HG03439 (cell line): Measurements from ENCODE around the gene KIF1B.
"Not testable (repeated sequence)": the region's sequence is repeated elsewhere in the genome, so short reads cannot be mapped to it uniquely, and the experiment has no call there.

Source experiments
- ATAC-seq: cut with Tn5 transposase; IDR thresholded peaks from one replicate; pipeline ENCODE4 v1.9.1; 2021; ENCODE audit warnings: mild to moderate bottlenecking, moderate library complexity; ENCODE audit not compliant: unreplicated experiment

The KIF1B gene

DNA sequence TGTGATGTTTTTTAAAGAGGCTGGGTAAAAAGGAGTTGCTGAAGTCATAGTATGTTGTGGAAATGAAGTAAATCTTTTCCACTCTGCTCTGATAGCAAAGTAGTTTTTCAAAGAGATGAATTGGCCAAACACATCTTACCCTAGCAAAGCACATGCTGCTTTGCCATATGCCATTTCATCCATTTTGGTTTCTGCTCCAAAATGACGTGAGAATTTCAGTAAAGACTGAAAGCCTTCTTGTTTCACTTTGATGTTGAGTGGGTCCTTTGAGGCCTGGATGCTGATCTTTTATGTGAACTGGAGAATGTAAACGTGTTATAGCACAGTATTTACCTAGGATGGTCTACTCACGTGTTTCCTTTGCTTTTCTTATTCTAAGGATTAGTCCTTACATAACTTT is 115.2 kb downstream of the KIF1B start:
- ATAC-seq = no peak

DNA sequence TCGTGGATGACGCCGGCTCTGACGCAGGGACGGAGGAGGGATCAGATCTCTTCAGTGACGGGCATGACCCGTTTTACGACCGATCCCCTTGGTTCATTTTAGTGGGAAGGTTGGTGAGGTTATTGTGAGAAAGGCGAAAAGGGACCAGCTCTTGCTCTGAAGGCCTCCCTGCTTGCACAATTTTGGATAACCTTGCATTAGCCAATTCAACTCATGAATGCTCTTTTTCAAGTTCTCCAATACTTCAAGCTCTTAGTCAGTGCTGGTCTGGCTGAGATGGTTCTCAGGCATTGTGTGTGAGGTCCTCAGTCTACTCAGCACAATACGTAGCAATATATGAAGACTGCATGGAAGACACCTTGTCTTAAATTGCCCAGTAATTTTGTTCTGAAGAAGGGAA is 115.9 kb downstream of the KIF1B start:
- ATAC-seq = no peak

DNA sequence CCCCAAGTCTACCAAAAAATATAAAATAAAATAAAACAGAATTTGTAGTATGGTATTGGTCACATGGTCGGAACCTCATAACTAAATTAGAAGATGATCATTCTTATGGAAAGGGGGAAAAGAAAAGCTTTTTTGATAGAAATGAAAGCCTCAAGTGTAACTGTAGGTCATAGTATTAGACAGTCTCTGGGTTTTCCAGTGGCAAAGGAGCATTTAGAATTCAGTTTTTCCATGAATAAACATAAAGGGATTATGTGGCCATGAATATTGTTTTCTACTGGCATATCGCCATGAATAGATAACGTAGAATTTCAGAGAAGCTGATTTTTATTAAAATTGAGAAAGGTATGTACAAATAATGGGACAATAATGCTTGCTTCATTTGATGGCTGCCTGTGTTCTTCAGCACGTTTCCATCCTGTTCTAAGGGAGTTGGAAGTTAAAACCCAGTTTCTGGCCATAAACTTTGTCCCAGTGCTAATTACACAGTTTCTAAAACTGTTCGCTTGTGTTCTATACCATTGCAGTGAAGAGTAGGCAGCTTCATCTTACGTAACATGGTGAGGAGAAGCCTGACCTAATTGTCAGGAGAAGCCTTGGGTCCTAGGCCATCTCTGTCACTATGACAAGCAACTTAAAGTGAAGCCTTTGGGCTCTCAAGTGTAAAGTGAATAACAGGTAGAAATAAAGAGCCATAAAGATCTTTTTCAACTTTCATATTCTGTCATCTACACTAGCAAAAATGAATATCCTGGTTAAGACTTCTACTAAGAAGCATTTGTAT is 118.0 kb downstream of the KIF1B start:
- no peak for ATAC-seq

DNA sequence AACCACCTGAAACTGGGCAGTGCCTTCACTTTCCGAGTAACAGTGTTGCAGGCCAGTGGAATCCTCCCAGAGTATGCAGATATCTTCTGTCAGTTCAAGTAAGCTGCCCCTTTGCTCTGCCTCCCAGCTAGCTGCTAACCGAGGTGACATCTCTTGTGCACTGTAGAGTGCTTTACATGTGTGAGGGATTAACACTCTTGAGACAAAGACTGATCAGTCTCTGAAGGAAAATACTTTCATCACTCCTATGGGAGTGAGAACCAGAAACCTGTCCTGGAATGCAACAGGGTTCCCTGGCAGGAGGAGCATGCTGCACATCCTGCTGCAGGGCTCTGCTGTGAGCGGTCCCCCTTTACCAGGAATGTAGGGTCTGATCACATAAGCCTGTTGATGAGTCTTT is 127.1 kb downstream of the KIF1B start:
- ATAC-seq = no peak

DNA sequence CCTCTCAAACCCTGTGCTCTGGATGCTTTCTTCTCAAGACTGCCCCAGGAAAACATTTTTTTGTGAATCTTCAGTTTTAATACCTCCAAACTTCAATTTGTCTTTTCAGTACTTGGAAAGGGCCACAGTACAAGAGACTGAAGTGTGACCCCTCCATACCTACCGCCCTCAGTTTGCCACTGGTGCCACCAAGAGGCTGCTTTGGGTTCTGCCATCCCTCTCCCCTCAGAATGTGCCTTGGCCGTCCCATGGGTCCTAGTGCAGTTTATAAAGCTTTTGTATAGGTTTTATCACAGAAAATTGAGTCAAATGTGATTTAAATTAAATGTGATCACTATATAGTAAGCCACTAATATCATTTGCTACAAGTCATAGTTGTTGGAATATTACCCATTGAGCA is 127.7 kb downstream of the KIF1B start:
- no peak for ATAC-seq

DNA sequence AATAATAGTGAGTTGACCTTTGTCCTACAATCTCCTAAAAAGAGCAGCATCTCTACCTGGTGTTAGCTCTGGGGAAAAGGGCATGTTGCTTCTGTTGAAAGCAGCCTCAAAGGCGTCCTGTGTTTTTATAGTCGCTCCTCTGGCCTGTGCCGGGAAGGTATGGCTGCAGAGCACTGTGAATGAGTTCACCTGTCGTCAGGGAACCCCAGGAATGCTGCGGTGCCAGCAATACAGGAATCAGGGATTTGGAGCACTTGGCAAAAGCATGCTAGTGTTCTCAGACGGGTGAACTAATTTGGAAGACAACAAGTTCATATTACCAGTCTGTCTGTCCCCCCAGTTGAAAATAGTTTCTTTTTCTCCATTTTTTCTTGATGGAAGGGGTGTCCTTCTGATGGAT is 128.2 kb downstream of the KIF1B start:
- ATAC-seq = no peak

DNA sequence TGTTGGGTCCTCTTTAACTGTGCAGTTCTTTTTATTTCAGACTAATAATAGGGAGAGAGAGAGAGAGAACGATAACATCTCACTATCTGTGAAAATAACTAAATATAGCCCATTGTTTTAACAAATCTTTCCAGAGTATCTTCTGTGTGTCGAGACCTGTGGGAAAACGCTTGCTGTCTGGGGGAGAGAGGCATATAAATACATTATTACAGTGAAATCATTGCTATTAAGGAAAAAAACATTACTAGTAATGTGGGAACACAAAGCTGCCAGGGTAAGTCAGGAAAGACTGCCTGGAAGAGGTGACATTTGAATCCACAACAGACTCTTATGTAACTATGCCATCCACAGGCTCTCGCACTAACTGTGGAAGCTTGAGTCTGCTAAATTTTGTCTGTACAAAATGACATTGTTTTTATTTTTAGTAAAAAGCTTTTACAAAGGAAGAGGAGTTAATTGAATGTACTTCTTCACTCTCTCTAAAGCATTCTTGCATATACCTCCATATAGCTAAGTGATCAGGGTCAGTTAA is 128.7 kb downstream of the KIF1B start:
- ATAC-seq = no peak

DNA sequence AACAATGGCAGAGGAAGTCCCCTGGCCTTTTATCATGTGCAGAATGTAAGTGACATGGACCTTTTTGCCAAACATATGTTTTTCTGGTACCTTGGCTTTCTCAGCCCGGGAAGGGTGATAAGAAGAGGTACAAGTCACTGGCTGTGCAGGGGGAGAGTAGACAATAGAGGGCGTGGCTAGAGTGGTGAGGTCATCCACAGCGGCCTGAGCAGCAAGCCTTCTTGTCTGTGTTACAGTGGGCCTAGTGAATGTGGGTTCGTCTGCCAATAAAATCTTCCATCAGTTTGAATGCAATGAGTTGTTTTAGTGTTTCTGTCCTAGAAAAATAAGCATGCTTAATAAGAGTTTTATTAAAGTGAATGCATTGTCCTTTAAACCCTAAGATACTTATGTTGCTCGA is 129.4 kb downstream of the KIF1B start:
- ATAC-seq = no peak

DNA sequence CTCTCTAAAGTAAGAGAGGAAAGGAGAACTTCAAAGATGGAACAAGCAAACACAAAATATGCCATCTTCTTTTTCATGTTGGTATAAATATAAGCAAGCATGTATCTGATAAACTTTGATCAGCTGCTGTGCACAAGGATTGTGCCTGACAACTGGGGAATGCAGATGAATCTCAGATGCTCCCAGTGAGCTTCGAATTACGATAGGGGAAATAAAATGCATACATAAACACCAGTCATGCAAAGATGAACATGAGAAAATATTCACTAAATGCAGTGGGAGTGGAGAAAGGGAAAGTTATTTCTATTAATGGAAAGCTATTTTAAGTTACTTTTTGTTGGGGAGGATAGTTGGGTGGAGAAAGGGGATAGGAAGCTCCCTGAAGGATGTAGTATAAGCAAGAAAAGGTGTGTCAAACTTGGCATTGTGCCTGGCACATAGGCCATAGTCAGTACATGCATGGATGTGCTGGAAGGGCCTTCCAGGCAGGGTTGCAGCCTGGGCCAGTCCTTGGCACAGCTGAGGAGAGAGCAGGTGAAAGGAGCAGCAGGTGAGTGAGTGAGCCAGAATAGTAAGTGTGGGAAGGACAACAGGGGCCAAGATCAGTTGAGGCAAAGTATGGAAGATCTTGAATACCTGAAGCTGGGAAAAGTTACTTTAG is 130.7 kb downstream of the KIF1B start:
- ATAC-seq = no peak

DNA sequence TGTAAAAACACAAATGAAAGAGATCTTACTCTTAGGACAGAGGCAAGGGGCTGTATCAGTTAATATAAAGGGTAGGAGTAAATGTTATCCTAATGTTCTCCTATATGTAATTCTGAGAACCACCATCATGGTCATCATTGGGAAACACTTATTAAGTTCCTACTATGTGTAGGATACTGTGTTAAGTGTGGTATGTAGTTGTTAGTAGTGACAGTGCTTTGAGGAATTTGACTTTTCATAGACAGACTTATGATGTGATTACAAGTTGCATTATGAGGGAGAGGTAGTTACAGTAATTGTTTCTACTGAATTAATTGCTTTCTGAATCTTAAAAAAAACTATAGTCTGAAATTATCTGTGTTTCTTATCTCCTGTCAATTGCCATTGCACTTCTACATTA is 136.7 kb downstream of the KIF1B start:
- ATAC-seq = no peak

DNA sequence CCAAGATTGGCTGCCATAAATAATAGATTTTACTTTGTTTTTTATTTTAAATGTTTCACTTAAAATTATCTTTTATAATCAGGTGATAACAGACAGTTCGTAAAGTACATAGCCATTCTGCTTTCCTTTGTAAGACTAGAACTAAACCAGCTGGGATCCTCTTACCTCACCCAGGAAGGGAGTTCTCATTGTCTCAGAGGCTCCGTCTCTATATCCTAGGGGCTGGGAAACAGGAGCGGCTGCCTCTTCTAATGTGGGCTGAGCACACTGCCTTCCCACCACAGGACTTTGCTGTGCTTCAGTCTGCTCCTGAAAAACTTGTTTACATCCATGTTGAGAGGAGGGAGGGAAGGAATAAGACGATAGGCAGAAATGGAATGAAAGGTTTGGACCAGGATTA is 142.9 kb downstream of the KIF1B start:
- ATAC-seq = no peak

DNA sequence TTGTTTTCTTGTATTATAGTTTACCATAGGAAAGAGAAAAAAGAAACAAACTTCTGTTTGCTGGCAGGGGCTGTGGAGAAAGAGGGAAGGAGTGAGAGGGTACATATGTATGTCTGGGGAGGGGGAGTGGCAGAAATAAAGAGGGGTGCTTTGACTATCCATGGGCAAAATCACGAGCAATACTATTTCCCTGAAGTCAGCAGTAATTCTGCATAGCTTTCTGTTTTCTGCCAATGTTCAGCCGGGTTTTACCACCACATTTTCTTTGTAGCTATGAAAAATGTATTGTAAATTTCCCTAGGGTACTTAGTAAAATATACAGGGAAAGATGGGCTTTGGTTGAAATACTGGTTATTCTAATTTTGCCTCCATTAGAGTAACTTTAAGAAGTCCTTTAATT is 143.3 kb downstream of the KIF1B start:
- ATAC-seq = no peak

DNA sequence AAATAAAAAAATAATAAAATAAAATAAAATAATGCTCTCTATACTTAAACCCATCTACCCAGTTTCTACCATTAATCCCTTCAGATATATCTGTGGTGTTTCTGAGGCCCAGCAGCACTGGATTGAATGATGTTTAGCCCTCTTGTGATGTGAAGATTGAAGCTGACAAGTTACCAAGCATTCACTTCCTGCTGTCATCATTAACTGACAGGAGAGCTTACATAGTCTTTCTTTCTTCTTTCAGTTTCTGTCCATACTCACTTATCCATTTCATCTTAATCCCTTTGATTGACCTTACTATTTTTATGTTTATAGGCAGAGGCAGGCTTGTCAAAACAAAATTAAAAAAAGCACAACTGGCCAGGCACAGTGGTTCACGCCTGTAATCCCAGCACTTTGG is 149.7 kb downstream of the KIF1B start:
- no peak for ATAC-seq

DNA sequence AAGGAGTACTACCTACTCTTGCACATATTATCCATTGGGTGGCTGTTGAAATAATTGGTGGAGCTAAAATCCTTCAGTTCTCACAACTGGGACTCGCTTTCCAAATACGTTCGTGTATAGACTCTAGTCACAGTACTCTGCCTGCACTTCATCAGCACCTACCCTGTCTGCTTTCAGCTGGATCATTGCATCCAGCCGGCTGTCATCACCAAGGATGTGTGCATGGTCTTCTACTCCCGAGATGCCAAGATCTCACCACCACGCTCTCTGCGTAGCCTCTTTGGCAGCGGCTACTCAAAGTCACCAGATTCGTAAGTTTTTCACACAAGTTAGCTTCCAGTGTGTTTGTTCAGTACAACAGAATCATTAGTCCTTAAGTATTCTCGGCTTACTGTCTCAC is 151.1 kb downstream of the KIF1B start:
- no peak for ATAC-seq

DNA sequence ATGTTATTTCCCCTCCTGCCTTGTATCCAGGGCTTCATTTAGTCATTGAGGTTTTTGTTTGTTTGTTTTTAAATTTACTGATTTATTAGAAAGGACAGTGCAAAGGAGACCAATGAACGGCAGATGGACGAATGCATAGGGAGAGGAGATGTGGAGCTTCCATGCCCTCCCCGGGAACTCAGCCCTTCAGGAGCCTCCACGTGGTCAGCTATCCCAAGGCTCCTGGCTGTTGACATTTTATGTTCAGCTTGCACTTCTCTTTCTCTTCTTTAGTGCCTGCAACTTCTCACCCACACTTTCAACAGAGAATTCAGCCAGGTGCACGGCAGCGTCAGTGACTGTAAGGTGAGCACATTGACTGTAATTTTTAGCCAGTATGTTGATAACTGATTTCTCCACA is 157.8 kb downstream of the KIF1B start:
- ATAC-seq = no peak

DNA sequence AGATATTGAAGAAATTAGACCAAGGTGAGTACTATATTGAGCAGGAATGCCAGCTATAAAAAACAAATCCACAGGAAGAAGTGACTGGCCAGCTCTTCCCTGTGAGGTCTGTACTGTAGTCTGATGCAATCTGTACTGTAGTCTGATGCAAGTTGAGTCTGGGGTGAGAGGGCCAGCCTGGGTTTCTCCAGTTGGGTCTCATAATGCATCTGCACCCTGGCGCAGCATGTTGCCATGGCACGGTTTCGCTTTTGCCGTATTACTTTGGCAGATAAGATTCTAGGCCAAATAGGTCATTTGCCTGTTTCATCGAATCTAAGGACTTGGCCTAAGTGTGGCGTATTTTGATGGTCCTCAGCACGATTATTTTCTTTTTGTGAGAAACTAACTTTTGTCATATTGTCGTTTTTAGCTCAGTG is 164.1 kb downstream of the KIF1B start:
- ATAC-seq = no peak

DNA sequence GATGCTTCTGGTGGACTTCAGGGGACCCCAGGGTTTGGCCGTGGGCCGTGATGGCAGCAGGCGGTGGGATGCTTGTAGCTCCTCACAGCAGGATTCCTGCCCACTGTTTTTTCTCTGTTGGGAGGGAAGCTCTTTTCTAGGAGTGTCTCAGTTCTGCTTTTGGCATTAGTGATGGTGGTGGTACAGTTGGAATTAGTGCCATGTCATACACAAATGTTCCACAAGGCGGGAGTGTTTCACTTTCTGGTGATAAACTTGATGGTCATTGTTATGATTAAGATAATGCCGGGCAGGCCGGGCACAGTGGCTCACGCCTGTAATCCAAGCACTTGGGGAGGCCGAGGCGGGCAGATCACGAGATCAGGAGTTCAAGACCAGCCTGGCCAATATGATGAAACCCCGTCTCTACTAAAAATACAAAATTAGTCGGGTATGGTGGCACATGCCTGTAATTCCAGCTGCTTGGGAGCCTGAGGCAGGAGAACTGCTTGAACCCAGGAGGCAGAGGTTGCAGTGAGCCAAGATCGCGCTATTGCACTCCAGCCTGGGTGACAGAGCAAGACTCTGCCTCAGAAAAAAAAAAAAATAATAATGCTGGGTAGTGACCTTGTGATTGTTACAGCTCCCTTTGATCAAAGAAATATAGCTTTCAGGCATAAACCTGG is 167.1 kb downstream of the KIF1B start:
- ATAC-seq = not testable (repeated sequence)

DNA sequence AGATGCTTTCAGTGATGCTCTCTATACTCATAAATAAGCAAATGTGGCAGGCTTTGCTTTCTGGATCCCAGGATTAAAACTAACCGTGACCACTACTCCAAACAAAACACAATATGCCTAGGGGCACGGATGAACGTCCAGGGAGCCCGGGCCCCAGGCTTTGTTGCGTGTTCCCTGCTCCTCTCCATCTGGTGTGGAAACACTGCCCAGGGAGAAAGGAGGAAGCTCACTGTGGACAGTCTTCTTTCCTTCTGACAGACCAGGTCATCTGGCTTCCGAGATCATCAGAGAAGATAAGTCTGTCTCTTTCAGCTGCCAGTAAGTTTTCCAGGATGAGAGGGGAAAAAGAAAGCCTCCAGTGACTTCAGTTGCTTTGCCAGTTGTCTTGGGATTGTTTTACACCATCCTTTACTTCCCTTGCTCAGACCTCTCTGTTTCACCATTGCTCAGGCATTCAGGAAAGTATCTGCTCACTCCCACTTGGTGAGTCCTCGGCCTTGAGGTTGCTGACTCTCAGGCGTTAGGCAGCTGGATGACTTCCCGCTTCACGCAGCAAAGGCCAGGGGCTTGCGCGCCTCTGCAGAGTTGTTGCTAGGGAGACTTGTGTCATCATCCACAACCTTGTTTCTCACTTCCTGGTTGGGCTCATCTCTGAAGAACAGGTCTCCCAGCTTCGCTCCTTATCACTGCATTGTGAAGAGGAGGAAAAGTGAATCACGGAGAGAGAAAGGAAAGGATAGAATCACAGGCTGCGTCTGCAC is 167.9 kb downstream of the KIF1B start:
- ATAC-seq = no peak

DNA sequence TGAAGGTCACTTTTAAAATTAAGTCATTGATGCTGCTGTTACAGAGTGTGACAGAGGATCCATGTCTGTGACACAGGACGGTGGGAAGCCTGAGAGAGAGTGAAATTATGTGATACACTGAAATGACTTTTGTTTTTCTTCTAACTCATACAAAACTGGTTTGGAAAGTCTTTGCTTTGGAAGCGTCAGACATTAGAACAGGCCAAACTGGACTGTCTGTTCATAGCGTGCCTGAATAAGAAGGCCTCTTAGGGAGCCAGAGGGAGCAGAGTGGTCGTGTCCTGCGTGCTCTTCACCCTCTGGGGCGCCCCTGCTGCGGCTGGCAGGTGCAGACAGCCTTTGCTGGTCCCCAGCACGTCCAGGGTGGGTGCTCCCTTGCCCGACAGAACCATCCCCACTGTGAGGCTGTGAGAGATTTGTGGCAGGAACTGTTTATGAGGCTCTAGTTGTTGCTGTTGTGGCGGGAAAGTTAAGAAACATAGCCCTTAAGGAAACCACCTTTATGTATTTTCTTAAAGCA is 168.8 kb downstream of the KIF1B start:
- no peak for ATAC-seq

DNA sequence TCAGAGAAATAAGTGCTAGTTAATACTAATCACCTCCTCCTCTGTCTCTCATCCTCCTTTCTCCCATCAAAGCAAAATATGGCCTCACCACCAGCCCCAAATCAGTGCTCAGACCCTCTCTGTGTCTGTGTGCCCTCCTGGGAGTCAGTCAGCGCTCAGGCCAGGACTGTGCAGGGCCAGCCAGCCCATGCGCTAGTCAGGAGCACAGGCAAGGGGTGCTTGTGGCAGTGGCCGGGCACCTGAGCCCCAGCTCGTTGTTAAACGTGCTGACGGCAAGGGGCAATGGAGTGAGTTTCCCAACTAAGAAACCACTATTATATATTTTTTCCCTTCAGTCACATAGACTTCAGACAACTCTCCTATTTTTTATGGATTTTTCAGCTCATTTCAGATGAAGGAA is 169.3 kb downstream of the KIF1B start:
- ATAC-seq = no peak
